GM21367 (cell line): ENCODE measurements around the gene MAP2K7.
"Not testable (repeated sequence)": the region's sequence is repeated elsewhere in the genome, so short reads cannot be mapped to it uniquely, and the experiment has no call there.

Experiments used
- ATAC-seq: cut with Tn5 transposase; IDR thresholded peaks from one replicate; pipeline ENCODE4 v1.9.1; 2021; ENCODE audit not compliant: unreplicated experiment

Gene MAP2K7

DNA sequence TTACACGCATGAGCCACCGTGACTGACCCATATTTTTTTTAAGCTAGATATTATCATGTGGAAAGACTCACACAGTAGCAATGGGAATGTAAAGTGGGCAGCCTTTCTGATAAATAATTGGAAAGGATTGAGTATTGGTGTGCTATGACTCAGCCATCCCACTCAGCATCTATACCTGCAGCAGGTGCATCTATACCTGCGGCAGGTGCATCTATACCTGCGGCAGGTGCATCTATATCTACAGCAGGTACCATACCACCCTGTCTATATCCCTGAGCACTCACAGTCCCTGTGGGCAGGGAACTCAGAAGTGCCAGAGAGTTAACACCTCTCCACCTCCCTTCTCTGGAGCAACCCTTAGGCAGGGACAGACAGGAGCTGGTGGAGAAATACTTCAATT lies 20.6 kb upstream of the MAP2K7 start:
- no peak for ATAC-seq

DNA sequence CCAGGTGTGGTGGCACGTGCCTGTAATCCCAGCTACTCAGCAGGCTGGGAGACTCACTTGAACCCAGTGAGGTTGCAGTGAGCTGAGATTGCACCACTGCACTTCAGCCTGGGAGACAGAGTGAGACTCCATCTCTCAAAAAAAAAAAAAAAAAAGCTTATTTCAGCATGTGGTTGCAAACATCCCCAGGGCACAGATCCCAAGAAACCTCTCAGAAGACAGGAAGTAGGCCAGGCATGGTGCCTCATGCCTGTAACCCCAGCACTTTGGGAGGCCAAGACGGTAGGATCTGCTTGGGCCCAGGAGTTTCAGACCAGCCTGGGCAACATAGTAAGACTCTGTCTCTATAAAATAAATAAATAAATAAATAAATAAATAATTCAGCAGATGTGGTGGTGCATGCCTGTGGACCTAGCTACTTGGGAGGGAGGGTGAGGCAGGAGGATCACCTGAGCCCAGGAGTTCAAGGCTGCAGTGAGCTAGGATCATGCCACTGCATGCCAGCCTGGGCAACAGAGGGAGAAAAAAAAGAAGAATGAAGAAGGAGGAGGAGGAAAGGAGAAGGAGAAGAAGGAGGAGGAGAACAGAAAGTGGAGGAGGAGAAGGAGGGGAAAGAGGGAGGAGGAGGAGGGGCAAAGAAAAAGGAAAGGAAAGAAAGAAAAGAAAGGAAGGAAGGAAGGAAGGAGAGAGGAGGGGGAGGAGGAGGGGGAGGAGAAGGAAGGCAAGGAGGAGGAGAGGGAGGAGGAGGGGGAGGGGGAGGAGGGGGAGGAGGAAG lies 19.7 kb upstream of the MAP2K7 start:
- no peak for ATAC-seq

DNA sequence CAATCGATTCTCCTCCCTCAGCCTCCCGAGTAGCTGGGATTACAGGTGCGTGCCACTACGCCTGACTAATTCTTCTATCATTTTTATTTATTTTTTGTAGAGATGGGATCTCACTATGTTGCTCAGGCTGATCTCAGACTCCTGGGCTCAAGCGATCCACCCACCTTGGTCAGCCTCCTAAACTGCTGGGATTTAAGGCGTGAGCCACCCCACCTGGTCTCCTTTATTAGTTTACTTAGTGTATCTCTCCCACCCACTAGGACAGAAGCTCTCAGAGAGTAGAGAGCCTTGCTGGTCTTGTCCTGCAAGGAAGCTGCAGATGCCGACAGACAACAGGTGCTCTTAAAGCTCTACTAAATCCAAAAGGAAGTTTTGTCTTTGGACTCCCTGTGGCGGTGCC lies 17.9 kb upstream of the MAP2K7 start:
- no peak for ATAC-seq

DNA sequence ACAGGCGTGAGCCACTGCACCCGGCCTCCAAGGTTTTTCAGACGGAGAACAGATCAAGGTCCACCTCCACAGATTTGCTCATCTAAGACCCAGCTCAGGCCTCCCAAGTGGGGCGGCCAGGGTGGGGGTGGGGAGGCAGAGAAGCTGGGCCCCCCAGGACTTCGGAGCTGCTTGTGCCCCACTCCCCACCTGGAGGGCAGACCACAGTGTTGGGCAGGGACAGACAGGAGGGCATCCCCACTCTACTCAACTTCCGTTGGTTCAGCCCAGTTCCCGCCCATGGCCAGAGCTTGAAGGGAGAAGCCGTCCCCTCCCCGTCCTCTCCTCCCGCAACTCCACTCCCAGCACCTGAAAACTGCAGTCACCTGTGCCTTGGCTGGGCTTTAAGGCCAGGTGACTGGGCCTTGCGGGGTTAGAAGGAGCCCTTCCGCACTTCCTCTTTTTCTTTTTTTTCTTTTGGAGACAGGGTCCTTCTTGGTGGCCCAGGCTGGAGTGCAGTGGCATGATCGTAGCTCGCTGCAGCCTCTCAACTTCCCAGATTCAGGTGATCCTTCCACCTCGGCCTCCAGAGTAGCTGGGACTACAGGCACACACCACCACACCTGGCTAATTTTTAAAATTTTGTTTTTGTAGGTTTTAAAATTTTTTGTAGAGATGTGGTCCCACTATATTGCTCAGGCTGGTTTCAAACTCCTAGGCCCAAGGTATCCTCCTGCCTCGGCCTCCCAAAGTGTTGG lies 16.1 kb upstream of the MAP2K7 start:
- ATAC-seq: no peak

DNA sequence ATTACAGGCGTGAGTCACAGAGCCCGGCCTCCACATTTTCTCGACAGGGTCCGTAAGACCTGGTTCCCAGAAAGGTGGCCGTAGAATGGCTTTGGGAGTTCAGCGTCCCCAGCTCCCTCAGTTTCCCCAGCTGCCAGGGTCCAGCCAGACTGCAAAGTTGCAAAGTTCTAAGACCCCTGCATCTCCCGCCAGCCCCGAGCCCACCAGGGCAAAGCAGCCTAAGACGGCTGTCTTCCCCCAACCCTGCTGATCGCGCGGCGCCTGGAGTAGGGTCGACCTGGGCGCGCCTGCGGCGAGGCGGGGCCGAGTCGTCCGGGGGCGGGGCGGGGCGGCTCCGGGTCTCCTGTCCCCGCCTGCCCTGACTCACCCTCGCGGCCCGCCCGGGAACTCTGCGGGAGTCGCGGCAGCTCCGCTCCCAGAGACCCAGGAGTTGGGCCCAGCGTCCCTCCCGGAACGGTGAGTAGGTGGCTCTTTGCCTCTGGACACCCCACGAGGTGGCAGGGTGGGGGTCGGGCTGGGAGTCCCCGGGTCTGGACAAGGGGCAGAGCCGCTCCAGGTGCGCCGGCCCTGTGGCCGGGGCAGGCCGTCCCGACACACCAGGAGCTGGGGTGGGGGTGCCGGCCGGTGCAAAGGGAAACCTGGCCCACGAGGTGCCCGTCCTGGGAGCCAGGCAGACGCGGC lies 15.4 kb upstream of the MAP2K7 start, which contains the start of gene LRRC8E:
TSS of gene LRRC8E (plus strand) at position 366 of the 681 bp plus-strand sequence. CDS start 7,094 bp downstream, outside the sequence.
- ATAC-seq: no peak

DNA sequence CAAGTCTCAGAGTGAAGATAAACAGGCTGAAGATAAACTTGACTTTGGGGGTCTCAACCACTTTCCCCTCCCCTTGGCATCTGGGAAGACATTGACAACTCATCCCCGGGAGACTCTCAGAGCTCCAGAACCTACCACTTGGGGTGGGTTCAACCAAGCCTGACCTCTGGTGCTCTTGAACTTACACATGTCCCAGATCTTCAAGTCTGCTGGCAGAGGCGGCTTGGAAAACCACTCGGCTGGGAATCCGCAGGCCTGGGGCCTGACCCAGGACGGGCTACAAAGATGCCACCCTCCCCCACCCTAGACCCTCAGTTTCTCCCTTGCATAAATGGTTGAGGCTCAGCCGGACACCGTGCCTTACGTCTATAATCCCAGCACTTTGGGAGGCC lies 14.9 kb upstream of the MAP2K7 start:
- no peak for ATAC-seq

DNA sequence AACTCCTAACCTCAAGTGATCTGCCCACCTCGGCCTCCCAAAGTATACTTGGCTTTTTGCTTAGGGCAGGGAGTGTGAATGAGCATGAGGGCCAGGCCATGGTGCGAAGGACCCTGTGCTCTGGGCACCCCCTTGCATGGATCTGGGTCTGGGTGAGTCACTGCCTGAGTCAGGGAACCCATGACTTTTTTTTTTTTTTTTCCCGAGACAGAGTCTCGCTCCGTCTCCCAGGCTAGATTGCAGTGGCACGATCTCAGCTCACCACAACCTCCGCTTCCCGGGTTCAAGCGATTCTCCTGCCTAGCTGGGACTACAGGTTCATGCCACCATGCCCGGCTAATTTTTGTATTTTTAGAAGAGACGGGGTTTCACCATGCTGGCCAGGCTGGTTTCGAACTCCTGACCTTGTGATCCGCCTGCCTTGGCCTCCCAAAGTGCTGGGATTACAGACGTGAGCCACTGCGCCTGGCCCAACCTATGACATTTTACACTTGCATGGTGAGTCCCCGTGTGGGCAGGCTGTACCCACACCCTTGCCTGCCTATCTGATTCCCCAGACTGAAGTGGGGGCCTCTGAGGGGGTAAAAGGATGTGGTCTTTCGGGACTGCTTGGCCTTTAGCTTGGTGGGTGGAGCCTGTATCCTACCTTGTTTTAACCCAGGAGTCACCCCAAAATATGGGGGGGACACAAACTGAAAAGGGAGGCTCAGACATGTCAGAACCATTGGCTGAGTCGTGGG lies 10.1 kb upstream of the MAP2K7 start:
- ATAC-seq: not testable (repeated sequence)

DNA sequence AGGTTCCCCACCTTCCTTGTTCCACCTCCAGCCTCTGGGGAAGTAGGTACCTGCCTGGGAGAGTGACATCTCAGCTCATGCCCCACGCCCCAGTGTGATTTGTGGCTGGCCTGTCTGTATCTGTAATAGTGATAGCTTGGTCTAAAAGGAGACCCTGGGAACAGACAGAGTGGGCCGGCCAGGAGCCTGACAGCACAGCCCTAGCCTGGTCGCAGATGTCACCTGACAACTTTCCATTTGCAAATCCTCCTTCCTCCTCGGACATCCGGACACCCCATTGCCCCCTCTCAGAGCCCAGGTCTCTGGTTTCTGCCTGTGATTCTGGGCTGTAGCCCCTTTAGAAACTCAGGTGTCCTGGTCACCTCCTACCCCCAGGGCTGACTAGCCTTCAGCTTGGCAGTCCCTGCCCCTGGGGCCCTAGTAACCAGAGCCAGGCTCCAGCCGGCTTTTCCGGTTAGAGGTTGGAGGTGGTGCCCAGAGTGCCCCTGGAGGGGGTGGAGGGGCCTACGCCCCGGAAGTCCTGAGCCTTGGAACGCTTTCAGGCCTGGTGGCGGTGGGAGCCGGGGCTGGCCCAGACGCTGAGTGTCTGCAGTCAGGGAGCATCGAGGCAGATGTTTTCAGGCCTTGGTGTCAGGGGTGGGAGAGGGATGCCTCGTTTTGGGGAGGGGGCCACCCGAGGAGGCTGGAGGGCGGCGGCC lies 8.9 kb upstream of the MAP2K7 start:
- no peak for ATAC-seq

DNA sequence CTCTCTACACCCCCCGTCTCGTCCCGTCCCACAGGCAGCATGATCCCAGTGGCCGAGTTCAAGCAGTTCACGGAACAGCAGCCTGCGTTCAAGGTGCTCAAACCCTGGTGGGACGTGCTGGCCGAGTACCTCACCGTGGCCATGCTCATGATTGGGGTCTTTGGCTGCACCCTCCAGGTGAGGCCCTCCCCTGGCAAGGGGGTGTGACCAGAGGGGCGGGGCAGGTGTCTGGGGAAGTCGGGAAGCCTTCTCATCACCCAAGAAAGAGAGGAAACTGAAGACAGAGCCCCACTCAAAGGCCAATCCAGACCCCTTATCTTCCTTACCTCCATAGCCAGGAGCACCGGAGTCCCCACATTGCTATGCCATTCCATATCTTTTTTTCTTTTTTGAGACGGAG lies 8.1 kb upstream of the MAP2K7 start:
- ATAC-seq: no peak

DNA sequence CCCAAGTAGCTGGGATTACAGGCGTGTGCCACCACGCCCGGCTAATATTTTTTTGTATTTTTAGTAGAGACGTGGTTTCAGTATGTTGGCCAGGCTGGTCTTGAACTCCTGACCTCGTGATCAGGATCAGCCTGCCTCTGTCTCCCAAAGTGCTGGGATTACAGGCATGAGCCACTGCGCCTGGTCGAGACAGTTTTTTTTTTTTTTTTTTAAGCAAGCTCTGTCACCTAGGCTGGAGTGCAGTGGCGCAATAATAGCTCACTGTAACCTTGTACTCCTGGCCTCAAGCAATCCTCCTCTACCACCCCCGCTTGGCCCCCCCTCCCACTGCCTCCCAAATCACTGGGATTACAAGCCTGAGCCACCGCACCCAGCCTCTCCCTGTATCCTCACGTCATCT lies 6.4 kb upstream of the MAP2K7 start:
- no peak for ATAC-seq

DNA sequence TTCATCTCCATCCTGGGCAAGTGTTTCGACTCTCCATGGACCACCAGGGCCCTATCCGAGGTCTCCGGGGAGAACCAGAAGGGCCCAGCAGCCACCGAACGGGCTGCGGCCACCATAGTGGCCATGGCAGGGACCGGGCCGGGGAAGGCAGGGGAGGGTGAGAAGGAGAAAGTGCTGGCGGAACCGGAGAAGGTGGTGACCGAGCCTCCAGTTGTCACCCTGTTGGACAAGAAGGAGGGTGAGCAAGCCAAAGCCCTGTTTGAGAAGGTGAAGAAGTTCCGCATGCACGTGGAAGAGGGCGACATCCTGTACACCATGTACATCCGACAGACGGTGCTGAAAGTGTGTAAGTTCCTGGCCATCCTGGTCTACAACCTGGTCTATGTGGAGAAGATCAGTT lies 4.7 kb upstream of the MAP2K7 start:
- no peak for ATAC-seq

DNA sequence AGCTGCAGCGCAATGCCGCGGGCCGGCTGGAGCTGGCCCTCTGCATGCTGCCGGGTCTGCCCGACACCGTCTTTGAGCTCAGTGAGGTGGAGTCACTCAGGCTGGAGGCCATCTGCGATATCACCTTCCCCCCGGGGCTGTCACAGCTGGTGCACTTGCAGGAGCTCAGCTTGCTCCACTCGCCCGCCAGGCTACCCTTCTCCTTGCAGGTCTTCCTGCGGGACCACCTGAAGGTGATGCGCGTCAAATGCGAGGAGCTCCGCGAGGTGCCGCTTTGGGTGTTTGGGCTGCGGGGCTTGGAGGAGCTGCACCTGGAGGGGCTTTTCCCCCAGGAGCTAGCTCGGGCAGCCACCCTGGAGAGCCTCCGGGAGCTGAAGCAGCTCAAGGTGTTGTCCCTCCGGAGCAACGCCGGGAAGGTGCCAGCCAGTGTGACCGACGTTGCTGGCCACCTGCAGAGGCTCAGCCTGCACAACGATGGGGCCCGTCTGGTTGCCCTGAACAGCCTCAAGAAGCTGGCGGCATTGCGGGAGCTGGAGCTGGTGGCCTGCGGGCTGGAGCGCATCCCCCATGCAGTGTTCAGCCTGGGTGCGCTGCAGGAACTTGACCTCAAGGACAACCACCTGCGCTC lies 3.8 kb upstream of the MAP2K7 start:
- ATAC-seq: no peak

DNA sequence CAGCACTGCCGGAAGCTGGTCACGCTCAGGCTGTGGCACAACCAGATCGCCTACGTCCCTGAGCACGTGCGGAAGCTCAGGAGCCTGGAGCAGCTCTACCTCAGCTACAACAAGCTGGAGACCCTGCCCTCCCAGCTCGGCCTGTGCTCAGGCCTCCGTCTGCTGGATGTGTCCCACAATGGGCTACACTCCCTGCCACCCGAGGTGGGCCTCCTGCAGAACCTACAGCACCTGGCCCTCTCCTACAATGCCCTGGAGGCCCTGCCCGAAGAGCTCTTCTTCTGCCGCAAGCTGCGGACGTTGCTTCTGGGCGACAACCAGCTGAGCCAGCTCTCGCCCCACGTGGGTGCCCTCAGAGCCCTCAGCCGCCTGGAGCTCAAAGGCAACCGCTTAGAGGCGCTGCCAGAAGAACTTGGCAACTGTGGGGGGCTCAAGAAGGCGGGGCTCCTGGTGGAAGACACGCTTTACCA lies 3.2 kb upstream of the MAP2K7 start:
- no peak for ATAC-seq

DNA sequence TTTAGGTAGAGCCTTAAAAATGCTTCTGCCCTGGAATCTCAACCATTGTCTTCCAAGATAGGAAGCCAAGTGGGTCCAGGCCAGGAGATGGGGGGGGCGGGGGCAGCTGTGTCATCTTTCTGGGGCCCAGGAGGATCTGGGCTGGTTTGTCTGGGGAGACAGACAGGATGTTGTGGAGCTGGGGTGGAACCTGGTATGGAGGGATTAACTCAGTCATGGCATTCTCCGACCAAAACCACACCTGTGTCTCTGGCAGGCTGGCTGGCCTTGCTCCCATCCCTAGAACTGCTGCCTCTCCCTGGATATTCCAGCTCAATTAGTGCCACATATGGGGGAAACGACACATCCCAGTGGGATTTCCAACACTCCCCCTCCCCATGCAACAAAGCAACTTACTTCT lies 2.7 kb upstream of the MAP2K7 start:
- ATAC-seq: no peak

DNA sequence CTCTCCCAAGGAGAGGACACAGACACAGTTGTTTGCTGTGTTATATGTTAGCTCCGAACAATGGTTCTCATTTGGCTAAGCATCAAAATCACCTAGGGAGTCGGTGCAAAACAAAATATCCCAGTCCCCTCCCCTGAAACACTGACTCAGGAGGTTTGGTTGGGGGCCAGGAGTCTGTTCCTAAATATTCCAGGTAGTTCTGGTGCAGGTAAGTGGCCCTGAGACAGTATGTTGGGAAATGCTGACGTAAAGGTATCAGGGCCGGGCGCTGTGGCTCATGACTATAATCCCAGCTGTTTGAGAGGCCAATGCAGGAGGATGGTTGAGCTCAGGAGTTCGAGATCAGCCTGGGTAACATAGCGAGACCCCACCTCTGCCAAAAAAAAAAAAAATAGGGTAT lies 2.3 kb upstream of the MAP2K7 start:
- no peak for ATAC-seq

DNA sequence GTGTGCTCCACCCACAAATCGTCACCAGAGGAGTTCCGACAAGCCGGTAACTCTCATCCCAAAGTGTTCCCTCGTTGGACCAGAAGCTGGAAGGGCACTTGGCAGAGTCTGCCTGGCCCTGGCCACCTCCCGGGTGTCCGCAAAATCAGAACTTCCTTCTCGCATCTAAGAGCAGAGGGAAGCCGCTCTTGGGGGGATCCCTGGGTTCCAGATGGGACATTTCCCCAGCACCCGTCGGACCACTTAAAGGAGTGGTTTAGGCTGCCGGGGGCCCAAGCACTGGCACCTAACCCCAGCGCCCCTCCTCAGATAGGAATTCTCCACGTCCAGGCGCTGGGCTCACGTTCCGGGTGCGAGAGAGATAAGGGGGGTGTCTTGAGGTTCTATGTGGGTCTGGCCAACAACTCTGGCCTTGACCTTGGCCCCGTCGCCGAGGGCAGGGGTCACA lies 857 bp upstream of the MAP2K7 start:
- ATAC-seq: peak; percentile 12

DNA sequence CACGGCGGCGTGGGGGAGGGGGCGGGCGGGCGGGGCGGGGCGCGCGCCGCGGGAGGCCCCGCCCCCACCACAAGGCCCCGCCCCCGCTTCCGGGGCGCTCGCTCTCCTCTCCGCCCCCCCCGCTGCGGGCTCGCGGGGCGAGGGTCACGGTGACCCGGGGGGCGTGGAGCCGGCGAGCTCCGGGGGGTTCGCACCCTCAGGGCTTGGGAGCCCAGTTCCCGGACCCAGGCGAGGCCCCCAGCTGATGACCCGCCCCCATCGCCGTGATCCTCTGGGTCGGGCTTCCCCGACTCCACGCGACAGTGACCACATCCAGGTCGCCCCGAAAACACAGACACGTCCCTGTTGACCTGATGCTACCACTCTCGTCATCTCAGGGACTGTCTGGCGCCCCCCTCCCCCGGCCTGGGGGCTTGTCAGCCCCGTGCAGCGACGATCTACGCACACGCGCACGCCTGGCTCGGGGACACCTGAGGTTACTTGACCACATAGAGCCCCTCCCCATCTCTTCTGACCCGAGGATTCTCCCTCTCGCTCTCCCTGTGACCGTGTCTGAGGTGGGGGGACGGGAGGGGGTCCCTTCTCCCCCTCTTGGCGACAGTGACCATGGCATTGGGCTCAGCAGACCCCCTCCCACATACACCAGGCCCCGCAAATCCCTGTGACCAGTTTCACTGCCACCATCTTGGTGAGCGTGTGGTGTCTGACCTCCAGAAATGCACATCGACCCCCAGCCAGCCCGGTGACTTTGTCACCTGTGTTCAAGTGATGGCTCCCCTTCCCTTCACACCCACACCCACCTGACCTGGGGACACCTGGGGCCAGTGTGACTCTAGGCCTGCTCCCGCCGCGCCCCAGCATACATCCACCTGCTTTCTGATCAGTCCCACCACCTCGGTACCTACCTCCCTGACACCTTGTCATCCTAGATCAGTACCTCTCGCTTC lies 670 bp downstream of the MAP2K7 start:
- ATAC-seq: peak; percentile 24

DNA sequence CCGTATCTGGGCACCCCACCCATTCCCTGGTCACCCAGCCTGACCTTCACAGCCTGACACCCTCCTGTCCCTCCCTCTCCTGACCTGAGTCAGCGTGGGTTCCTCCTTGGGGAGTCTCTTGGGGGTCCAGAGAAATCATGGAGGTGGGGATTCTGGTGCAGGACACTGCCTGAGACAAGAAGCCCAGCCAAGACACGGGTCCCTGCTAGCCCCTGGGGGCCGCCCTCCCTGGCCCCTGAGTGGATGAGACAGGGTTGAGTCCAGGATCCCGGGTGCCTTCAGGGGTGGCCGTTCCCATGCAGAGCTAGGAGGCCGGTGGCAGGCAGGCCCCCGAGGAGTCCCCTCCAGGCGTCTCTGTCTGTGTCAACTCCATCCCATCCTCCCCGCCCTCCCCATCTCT lies 1.6 kb downstream of the MAP2K7 start:
- ATAC-seq: no peak

DNA sequence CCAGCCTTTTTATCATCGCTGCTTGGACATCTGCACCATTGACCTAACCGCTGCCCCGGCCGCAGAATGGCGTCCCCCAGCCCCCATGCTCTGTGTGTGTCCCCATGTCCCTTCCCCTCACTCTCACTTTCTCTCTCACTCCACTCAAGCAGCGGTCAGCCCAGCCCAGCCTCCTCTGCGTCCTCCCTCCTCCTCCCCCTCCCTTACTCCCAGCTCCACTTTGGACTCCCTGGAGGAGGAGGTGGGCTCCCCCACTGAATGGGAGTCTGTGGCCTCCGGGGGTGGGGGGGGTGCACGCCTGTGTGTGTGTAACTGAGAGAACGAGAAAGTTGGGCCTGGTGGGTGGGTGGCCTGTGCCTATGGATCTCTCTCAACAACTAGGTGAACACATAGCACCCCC lies 2.2 kb downstream of the MAP2K7 start:
- no peak for ATAC-seq
